HEK293 (cell line): Measurements from ENCODE around the gene DUSP16.

ENCODE experiments used
- CTCF ChIA-PET: fragments of 350-600 bp; formaldehyde crosslinking; extraction: SDS; loops from one replicate; lab custom pipeline; 2021; ENCODE audit warnings: antibody characterized with exemption; lab: Yijun Ruan, JAX
- POLR2A ChIA-PET: fragments of 300-600 bp; formaldehyde crosslinking; extraction: SDS; loops from one replicate; lab custom pipeline; 2020; ENCODE audit warnings: antibody characterized with exemption, inconsistent platforms; lab: Yijun Ruan, JAX
- H3K27ac ChIP-seq: fragments of 200-500 bp; sonication (Bioruptor generic); 2 replicates; pipeline ENCODE4 v1.5.1; 2014; ENCODE audit warnings: low read depth, low read length, control low read depth, inconsistent platforms; ENCODE audit errors: extremely low read depth
- H3K36me3 ChIP-seq, 2 experiments: fragments of 200-500 bp in 1 of 2; sonication (Bioruptor generic) in 1 of 2; 1 replicate in 1 of 2; 2 replicates in 1 of 2; pipeline ENCODE4 v1.5.1; 2014 to 2017; ENCODE audit warnings: inconsistent platforms in 2 of 2, low read length in 2 of 2; ENCODE audit not compliant: control insufficient read depth in 2 of 2, insufficient read depth in 1 of 2
- H3K4me1 ChIP-seq: fragments of 200-500 bp; sonication (Bioruptor generic); 2 replicates; pipeline ENCODE4 v1.5.1; 2014; ENCODE audit warnings: mild to moderate bottlenecking, low read length, inconsistent platforms; ENCODE audit not compliant: control insufficient read depth, insufficient read depth
- H3K4me3 ChIP-seq: 2 replicates; pipeline ENCODE4 v1.5.1; 2011; ENCODE audit warnings: low read depth, mild to moderate bottlenecking, control low read depth, low read length, moderate library complexity
- H3K9me3 ChIP-seq: fragments of 200-500 bp; sonication (Bioruptor generic); 2 replicates; pipeline ENCODE4 v1.5.1; 2014; ENCODE audit warnings: low read depth, low read length, inconsistent platforms; ENCODE audit not compliant: control insufficient read depth, insufficient read depth
- BCL11A ChIP-seq: fragments of 450-650 bp; formaldehyde crosslinking; IDR thresholded peaks from 2 replicates; pipeline ENCODE4 v1.5.1; 2016; ENCODE audit warnings: low read depth, missing biosample characterization, missing genetic modification characterization
- IKZF3 ChIP-seq: fragments of 450-650 bp; IDR thresholded peaks from 2 replicates; pipeline ENCODE4 v1.5.0; 2018; ENCODE audit warnings: missing biosample characterization, mild to moderate bottlenecking, missing genetic modification characterization, moderate library complexity
- REPIN1 ChIP-seq: fragments of 450-650 bp; formaldehyde crosslinking; IDR thresholded peaks from 2 replicates; pipeline ENCODE4 v1.5.1; 2017; ENCODE audit warnings: missing biosample characterization, missing genetic modification characterization, low read depth
- SP3 ChIP-seq: fragments of 450-650 bp; formaldehyde crosslinking; IDR thresholded peaks from 2 replicates; pipeline ENCODE4 v1.5.1; 2016; ENCODE audit warnings: missing biosample characterization, missing genetic modification characterization
- ZFP37 ChIP-seq: fragments of 450-650 bp; formaldehyde crosslinking; IDR thresholded peaks from 2 replicates; pipeline ENCODE4 v1.5.1; 2016; ENCODE audit warnings: missing biosample characterization, missing genetic modification characterization
- ZNF155 ChIP-seq: fragments of 450-650 bp; formaldehyde crosslinking; IDR thresholded peaks from 2 replicates; pipeline ENCODE4 v1.5.1; 2016; ENCODE audit warnings: missing biosample characterization, missing genetic modification characterization
- ZNF239 ChIP-seq: fragments of 450-650 bp; formaldehyde crosslinking; IDR thresholded peaks from 2 replicates; pipeline ENCODE4 v1.5.1; 2016; ENCODE audit warnings: missing biosample characterization, missing genetic modification characterization
- ZNF274 ChIP-seq, 2 experiments: fragments of 200-500 bp in 1 of 2; fragments of 450-650 bp in 1 of 2; sonication (Bioruptor generic) in 1 of 2; formaldehyde crosslinking in 1 of 2; IDR thresholded peaks; 2 replicates each; pipeline versions ENCODE4 v1.5.1 to v1.6.1; 2014 to 2016; ENCODE audit warnings: borderline replicate concordance in 1 of 2, inconsistent platforms in 1 of 2, low read length in 1 of 2, missing biosample characterization in 1 of 2, missing genetic modification characterization in 1 of 2
- ZNF311 ChIP-seq: fragments of 450-650 bp; formaldehyde crosslinking; IDR thresholded peaks from 2 replicates; pipeline ENCODE4 v1.5.1; 2017; ENCODE audit warnings: missing biosample characterization, missing genetic modification characterization, borderline replicate concordance
- ZNF341 ChIP-seq: fragments of 450-650 bp; formaldehyde crosslinking; IDR thresholded peaks from 2 replicates; pipeline ENCODE4; 2016; ENCODE audit warnings: low read depth, missing biosample characterization, missing genetic modification characterization
- ZNF514 ChIP-seq: fragments of 450-650 bp; formaldehyde crosslinking; IDR thresholded peaks from 2 replicates; pipeline ENCODE4 v1.5.1; 2016; ENCODE audit warnings: missing biosample characterization, missing genetic modification characterization
- ZSCAN30 ChIP-seq: fragments of 450-650 bp; IDR thresholded peaks from 2 replicates; pipeline ENCODE4 v1.5.1; 2018; ENCODE audit warnings: missing biosample characterization, mild to moderate bottlenecking, missing genetic modification characterization, moderate library complexity
- ZXDB ChIP-seq: fragments of 450-650 bp; formaldehyde crosslinking; IDR thresholded peaks from 2 replicates; pipeline ENCODE4 v1.5.1; 2016; ENCODE audit warnings: missing biosample characterization, missing genetic modification characterization
- TF ChIP-seq, protein P1 (sequence below): fragments of 450-650 bp; formaldehyde crosslinking; IDR thresholded peaks from 2 replicates; pipeline ENCODE4 v1.5.1; 2016; ENCODE audit warnings: missing biosample characterization, missing genetic modification characterization
- TF ChIP-seq, protein P2 (sequence below): fragments of 450-650 bp; formaldehyde crosslinking; IDR thresholded peaks from 2 replicates; pipeline ENCODE4 v1.5.1; 2016; ENCODE audit warnings: missing biosample characterization, missing genetic modification characterization
- TF ChIP-seq, protein P3 (sequence below): fragments of 450-650 bp; formaldehyde crosslinking; IDR thresholded peaks from 2 replicates; pipeline ENCODE4 v1.5.1; 2016; ENCODE audit warnings: missing biosample characterization, missing genetic modification characterization
- TF ChIP-seq, protein P4 (sequence below): fragments of 450-650 bp; IDR thresholded peaks from 2 replicates; pipeline ENCODE4 v1.5.1; 2018; ENCODE audit warnings: missing biosample characterization, missing genetic modification characterization
- TF ChIP-seq, protein P5 (sequence below): fragments of 450-650 bp; formaldehyde crosslinking; IDR thresholded peaks from 2 replicates; pipeline ENCODE4 v1.5.1; 2016; ENCODE audit warnings: missing biosample characterization, missing genetic modification characterization
- TF ChIP-seq, protein P6 (sequence below): fragments of 450-650 bp; formaldehyde crosslinking; IDR thresholded peaks from 2 replicates; pipeline ENCODE4 v1.5.1; 2017; ENCODE audit warnings: missing biosample characterization, missing genetic modification characterization
- TF ChIP-seq, protein P7 (sequence below): fragments of 450-650 bp; formaldehyde crosslinking; conservative IDR thresholded peaks from 2 replicates; pipeline ENCODE4 v1.5.1; 2016; ENCODE audit warnings: low read depth, missing biosample characterization, missing genetic modification characterization
- TF ChIP-seq, protein P8 (sequence below): fragments of 450-650 bp; formaldehyde crosslinking; IDR thresholded peaks from 2 replicates; pipeline ENCODE4 v1.5.1; 2016; ENCODE audit warnings: missing biosample characterization, missing genetic modification characterization, borderline replicate concordance

DUSP16 gene

DNA sequence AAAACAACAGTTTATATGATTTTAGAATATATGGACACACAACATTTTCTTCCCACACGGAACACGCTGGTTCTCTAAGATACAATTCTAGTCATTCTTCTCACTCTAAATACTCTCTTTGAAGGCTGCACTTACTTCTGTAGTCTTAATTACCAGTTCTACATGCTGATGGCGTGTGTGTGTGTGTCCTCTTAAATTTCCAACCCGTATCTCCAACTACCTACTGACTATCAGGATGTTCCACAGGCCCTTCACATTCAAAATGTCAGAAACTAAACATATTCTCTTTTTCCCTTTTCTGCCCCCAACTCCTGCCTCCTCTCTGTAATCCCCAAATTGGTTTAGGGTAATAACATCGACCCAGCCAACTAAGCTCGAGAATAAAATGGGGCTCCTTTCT lies 75.2 kb downstream of the DUSP16 start:
- POLR2A ChIA-PET = no interaction called here
- CTCF ChIA-PET = interaction anchor here (0.6 kb wide), 1 partner anchor 9 kb away, joined by 4 read pairs; no protein-coding TSS in a partner anchor
- H3K36me3 ChIP-seq = peaks cover 12 to 19% of the 10 kb centered on the region in 2 experiments
- no peak overlapping the region for H3K27ac ChIP-seq
- no peaks in the 10 kb centered on the region for H3K4me1 ChIP-seq
- no peaks in the 10 kb centered on the region for H3K9me3 ChIP-seq
- no peak overlapping the region for H3K4me3 ChIP-seq
- TF ChIP-seq ZSCAN30 (tag by site-specific recombination) = no peak
- no peak for TF ChIP-seq ZFP37 (tag by site-specific recombination)
- TF ChIP-seq, protein P1, sequence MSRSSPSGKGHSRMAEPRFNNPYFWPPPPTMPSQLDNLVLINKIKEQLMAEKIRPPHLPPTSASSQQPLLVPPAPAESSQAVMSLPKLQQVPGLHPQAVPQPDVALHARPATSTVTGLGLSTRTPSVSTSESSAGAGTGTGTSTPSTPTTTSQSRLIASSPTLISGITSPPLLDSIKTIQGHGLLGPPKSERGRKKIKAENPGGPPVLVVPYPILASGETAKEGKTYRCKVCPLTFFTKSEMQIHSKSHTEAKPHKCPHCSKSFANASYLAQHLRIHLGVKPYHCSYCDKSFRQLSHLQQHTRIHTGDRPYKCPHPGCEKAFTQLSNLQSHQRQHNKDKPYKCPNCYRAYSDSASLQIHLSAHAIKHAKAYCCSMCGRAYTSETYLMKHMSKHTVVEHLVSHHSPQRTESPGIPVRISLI = no peak
- TF ChIP-seq, protein P2, sequence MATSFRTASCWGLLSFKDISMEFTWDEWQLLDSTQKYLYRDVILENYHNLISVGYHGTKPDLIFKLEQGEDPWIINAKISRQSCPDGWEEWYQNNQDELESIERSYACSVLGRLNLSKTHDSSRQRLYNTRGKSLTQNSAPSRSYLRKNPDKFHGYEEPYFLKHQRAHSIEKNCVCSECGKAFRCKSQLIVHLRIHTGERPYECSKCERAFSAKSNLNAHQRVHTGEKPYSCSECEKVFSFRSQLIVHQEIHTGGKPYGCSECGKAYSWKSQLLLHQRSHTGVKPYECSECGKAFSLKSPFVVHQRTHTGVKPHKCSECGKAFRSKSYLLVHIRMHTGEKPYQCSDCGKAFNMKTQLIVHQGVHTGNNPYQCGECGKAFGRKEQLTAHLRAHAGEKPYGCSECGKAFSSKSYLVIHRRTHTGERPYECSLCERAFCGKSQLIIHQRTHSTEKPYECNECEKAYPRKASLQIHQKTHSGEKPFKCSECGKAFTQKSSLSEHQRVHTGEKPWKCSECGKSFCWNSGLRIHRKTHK = no peak
- no peak for TF ChIP-seq IKZF3 (tag by site-specific recombination)
- TF ChIP-seq REPIN1 (tag by site-specific recombination) = no peak
- TF ChIP-seq BCL11A = no peak
- TF ChIP-seq, protein P3, sequence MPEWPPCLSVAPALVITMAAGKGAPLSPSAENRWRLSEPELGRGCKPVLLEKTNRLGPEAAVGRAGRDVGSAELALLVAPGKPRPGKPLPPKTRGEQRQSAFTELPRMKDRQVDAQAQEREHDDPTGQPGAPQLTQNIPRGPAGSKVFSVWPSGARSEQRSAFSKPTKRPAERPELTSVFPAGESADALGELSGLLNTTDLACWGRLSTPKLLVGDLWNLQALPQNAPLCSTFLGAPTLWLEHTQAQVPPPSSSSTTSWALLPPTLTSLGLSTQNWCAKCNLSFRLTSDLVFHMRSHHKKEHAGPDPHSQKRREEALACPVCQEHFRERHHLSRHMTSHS (tag by site-specific recombination) = no peak
- TF ChIP-seq, protein P4, sequence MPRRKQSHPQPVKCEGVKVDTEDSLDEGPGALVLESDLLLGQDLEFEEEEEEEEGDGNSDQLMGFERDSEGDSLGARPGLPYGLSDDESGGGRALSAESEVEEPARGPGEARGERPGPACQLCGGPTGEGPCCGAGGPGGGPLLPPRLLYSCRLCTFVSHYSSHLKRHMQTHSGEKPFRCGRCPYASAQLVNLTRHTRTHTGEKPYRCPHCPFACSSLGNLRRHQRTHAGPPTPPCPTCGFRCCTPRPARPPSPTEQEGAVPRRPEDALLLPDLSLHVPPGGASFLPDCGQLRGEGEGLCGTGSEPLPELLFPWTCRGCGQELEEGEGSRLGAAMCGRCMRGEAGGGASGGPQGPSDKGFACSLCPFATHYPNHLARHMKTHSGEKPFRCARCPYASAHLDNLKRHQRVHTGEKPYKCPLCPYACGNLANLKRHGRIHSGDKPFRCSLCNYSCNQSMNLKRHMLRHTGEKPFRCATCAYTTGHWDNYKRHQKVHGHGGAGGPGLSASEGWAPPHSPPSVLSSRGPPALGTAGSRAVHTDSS (tag by site-specific recombination) = no peak
- TF ChIP-seq ZNF311 = no peak
- no peak for TF ChIP-seq ZNF155 (tag by site-specific recombination)

DNA sequence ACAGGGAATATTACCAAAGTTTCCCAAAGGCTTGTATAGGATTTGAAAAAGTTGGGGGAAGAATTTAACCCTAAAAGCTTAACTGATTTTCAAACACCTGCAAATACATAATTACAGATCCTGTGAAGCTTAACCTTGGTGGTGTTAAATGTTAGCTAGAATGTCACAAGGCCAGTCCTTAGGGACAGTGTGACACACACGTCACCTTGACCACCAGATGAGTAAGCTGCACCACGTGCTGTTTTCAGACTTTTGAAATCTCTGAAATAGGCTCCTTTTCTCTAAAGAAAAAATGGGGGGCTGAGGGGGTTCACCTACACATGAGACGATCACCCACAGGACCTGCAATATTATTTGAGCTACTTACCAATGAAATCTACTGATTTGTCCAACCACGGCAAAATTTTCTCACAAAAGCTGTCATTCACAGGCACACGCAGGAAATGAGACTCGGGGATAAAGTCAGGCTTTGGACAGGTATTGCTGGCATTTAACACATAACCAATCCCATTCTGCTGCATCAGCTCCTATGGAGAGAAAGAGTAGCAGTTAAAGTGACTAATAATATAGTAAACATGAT lies 75.9 kb downstream of the DUSP16 start:
- no peaks in the 10 kb centered on the region for H3K4me1 ChIP-seq
- ChIA-PET CTCF (interaction anchor here (0.7 kb wide), 2 partner anchors 169 to 295 kb away, joined by 3 read pairs; no protein-coding TSS in a partner anchor), POLR2A (no interaction called here)
- no peaks in the 10 kb centered on the region for H3K9me3 ChIP-seq
- H3K27ac ChIP-seq = no peak overlapping the region
- H3K4me3 ChIP-seq = no peak overlapping the region
- peaks cover 13 to 21% of the 10 kb centered on the region in 2 experiments for H3K36me3 ChIP-seq
- TF ChIP-seq, protein P5, sequence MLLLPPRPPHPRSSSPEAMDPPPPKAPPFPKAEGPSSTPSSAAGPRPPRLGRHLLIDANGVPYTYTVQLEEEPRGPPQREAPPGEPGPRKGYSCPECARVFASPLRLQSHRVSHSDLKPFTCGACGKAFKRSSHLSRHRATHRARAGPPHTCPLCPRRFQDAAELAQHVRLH = no peak
- TF ChIP-seq ZNF341 = no peak
- no peak for TF ChIP-seq SP3 (tag by site-specific recombination)
- TF ChIP-seq, protein P6, sequence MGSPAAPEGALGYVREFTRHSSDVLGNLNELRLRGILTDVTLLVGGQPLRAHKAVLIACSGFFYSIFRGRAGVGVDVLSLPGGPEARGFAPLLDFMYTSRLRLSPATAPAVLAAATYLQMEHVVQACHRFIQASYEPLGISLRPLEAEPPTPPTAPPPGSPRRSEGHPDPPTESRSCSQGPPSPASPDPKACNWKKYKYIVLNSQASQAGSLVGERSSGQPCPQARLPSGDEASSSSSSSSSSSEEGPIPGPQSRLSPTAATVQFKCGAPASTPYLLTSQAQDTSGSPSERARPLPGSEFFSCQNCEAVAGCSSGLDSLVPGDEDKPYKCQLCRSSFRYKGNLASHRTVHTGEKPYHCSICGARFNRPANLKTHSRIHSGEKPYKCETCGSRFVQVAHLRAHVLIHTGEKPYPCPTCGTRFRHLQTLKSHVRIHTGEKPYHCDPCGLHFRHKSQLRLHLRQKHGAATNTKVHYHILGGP (tag by site-specific recombination) = no peak
- TF ChIP-seq, protein P7, sequence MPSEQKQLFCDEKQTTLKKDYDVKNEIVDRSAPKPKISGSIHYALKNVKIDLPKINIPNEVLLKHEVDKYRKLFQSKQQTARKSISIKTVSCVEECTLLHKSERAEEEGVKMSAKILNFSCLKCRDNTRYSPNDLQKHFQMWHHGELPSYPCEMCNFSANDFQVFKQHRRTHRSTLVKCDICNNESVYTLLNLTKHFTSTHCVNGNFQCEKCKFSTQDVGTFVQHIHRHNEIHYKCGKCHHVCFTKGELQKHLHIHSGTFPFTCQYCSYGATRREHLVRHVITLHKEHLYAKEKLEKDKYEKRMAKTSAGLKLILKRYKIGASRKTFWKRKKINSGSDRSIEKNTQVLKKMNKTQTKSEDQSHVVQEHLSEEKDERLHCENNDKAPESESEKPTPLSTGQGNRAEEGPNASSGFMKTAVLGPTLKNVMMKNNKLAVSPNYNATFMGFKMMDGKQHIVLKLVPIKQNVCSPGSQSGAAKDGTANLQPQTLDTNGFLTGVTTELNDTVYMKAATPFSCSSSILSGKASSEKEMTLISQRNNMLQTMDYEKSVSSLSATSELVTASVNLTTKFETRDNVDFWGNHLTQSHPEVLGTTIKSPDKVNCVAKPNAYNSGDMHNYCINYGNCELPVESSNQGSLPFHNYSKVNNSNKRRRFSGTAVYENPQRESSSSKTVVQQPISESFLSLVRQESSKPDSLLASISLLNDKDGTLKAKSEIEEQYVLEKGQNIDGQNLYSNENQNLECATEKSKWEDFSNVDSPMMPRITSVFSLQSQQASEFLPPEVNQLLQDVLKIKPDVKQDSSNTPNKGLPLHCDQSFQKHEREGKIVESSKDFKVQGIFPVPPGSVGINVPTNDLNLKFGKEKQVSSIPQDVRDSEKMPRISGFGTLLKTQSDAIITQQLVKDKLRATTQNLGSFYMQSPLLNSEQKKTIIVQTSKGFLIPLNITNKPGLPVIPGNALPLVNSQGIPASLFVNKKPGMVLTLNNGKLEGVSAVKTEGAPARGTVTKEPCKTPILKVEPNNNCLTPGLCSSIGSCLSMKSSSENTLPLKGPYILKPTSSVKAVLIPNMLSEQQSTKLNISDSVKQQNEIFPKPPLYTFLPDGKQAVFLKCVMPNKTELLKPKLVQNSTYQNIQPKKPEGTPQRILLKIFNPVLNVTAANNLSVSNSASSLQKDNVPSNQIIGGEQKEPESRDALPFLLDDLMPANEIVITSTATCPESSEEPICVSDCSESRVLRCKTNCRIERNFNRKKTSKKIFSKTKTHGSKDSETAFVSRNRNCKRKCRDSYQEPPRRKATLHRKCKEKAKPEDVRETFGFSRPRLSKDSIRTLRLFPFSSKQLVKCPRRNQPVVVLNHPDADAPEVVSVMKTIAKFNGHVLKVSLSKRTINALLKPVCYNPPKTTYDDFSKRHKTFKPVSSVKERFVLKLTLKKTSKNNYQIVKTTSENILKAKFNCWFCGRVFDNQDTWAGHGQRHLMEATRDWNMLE (tag by site-specific recombination) = no peak
- no peak for TF ChIP-seq ZXDB (tag by site-specific recombination)
- TF ChIP-seq ZNF239 = no peak
- TF ChIP-seq, protein P8, sequence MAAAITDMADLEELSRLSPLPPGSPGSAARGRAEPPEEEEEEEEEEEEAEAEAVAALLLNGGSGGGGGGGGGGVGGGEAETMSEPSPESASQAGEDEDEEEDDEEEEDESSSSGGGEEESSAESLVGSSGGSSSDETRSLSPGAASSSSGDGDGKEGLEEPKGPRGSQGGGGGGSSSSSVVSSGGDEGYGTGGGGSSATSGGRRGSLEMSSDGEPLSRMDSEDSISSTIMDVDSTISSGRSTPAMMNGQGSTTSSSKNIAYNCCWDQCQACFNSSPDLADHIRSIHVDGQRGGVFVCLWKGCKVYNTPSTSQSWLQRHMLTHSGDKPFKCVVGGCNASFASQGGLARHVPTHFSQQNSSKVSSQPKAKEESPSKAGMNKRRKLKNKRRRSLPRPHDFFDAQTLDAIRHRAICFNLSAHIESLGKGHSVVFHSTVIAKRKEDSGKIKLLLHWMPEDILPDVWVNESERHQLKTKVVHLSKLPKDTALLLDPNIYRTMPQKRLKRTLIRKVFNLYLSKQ = no peak
- TF ChIP-seq ZNF514 = no peak
- TF ChIP-seq ZNF274 (IDR thresholded peaks at IDR 0.05; ENCODE audit: low read length) = no peak
- TF ChIP-seq ZNF274 (tag by site-specific recombination; IDR thresholded peaks at IDR 0.05; ENCODE audit: borderline replicate concordance) = no peak
